D721Med (cell line): Measurements from ENCODE around the gene JPT1.
"Not testable (repeated sequence)": the region's sequence is repeated elsewhere in the genome, so short reads cannot be mapped to it uniquely, and the experiment has no call there.

Experiments
- DNase-seq: peaks from one replicate; pipeline ENCODE4 v3.0.0; 2011; ENCODE audit warnings: low spot score; ENCODE audit not compliant: insufficient read length
- FAIRE-seq: peaks from 2 replicates; lab custom pipeline; 2011; peaks lifted over from hg19 to GRCh38; lab: Jason Lieb, UNC
- CTCF ChIP-seq: IDR thresholded peaks from 2 replicates; pipeline ENCODE4 v1.5.1; 2012; ENCODE audit warnings: mild to moderate bottlenecking, control low read depth; ENCODE audit not compliant: insufficient read depth; ENCODE audit errors: missing control alignments

The JPT1 gene

GRCh38 chr17:75128694-75129505, 25.4 kb downstream of the JPT1 start:
- FAIRE-seq (no peak), DNase-seq (no peak)
- TF ChIP-seq CTCF: no peak

- DNase-seq, FAIRE-seq: not testable (repeated sequence)
Observed at GRCh38 chr17:75127936-75128335, 26.4 kb downstream of the JPT1 start.

GRCh38 chr17:75126954-75127353, 27.4 kb downstream of the JPT1 start:
- TF ChIP-seq CTCF: no peak
- no peak for FAIRE-seq
- no peak for DNase-seq

- no peak for FAIRE-seq
- no peak for TF ChIP-seq CTCF
- DNase-seq: no peak
Observed at GRCh38 chr17:75125984-75126383, 28.3 kb downstream of the JPT1 start.

- no peak for TF ChIP-seq CTCF
- FAIRE-seq (no peak), DNase-seq (no peak)
Observed at GRCh38 chr17:75124819-75125162, 29.5 kb downstream of the JPT1 start.

GRCh38 chr17:75124041-75124818, 30.1 kb downstream of the JPT1 start:
- FAIRE-seq: no peak

GRCh38 chr17:75118307-75118706, 36.0 kb downstream of the JPT1 start:
- no peak for FAIRE-seq
- no peak for TF ChIP-seq CTCF
- no peak for DNase-seq

More at GRCh38 chr17:75124041-75124818, 30.1 kb downstream of the JPT1 start:
- DNase-seq: no peak
- TF ChIP-seq CTCF: no peak
